Measurements from ENCODE around the gene CDC42BPG. TPM values are rescaled to one million over a fixed set of nuclear protein-coding genes. Genes with fewer than 3 reads are reported as not detected.

Gene CDC42BPG
- total and polyA plus RNA-seq, 2 experiments from 2014 or later, result not detected

DNA sequence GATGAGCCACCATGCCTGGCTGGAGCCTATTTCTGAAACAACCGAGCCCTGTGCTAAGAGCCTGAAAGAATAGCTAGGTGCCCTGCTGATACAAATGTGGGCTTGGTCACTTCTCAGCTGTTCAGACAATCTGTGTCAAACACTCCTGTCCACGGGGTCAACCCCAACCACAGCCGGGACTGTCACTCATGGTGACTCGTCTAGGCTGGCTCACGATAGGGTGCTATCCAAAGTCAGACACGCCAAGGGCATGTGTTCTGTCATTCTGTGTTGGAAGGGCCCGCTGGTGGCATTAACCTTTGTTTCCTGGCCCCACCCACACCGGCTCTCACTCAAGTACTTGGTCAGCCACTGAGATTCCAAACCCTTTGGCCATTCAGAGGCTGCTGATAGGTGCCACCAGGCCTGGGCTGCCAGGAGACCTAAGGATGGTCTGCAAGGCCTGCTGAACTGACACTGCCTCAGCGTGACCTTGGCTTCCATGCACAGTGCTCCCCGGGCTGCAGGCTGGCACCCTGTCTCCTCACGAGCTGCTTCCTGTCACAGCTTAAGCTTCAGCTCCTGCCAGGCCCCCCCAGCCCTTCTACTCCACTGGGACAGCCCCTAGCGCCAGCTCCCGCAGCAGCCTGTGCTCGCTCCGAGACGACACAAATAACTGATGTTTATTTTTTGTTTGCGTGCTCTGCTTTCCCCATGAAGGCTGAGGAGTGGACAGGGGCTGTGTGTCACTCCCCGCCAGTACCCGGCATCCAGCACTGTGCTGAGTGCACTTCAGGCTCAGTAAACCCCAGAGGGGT, 14.2 kb upstream of the CDC42BPG start:
- no peaks in the 10 kb centered on the region for H3K9me2 ChIP-seq (ENCODE audit: insufficient read depth)
- peaks cover 90% of the 10 kb centered on the region for H3K79me2 ChIP-seq (ENCODE audit: insufficient read depth)
- H3K4me3 ChIP-seq, result no peak overlapping the region
- WGBS, 2 experiments (ENCODE audit: low coverage in 1 of 2, low lambda C conversion rate in 2 of 2, missing lambda C conversion rate in 2 of 2), result 90 to 95% methylated on average over 19 of the region's 19 CpGs
- peaks cover 18% of the 10 kb centered on the region for H3K36me3 ChIP-seq (ENCODE audit: low read depth)
- in situ Hi-C loops (cut with MboI), result no loop called here
- no peak overlapping the region for H3K4me2 ChIP-seq (ENCODE audit: unreplicated experiment)
- H4K20me1 ChIP-seq (ENCODE audit: insufficient read depth), result no peaks in the 10 kb centered on the region
- no peak overlapping the region for H3K9ac ChIP-seq
- peaks cover 25% of the 10 kb centered on the region; the same call in 1 of the 2 replicates for H3F3A ChIP-seq (ENCODE audit: insufficient read depth)
- H3K9me3 ChIP-seq (ENCODE audit: low read depth), result no peaks in the 10 kb centered on the region
- H3K27ac ChIP-seq, result no peak overlapping the region
- H3K4me1 ChIP-seq (ENCODE audit: insufficient read depth), result peaks cover 47% of the 10 kb centered on the region
- H2AFZ ChIP-seq, result no peak overlapping the region
- DNase-seq, result no peak
- TF ChIP-seq EZH2 (IDR thresholded peaks at IDR 0.05; ENCODE audit: insufficient read depth, poor library complexity, severe bottlenecking), result no peak
- TF ChIP-seq EZH2phosphoT487 (IDR thresholded peaks at IDR 0.05; ENCODE audit: insufficient read depth, low read depth), result no peak
- no peaks in the 10 kb centered on the region for H3K27me3 ChIP-seq (replicated peaks; ENCODE audit: insufficient read depth)

DNA sequence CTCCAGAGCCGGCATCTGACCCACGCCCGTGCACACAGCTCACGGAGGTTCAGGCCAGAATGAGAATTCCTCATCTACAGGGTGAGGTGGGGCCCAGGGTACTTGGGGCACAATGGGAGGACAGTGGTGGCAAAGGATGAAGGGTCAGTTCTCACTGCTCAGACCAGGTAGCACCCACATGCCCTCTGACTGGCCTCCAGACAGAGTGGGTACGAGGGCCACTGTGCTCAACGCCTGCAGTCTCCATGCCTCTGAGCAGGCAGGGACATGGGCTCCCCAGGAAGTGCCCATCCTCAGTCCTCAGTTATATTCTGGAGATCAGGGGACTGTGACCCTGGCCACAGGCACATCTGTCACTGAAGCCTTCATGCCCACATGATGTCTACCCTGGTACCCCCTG, 13.0 kb upstream of the CDC42BPG start:
- in situ Hi-C loops (cut with MboI), result no loop called here
- no peak overlapping the region for H2AFZ ChIP-seq
- peaks cover 35% of the 10 kb centered on the region for H3K4me1 ChIP-seq (ENCODE audit: insufficient read depth)
- no peak overlapping the region for H3K9ac ChIP-seq
- no peak overlapping the region for H3K4me3 ChIP-seq
- DNase-seq, result no peak
- no peak for TF ChIP-seq EZH2phosphoT487 (IDR thresholded peaks at IDR 0.05; ENCODE audit: insufficient read depth, low read depth)
- no peak for TF ChIP-seq EZH2 (IDR thresholded peaks at IDR 0.05; ENCODE audit: insufficient read depth, poor library complexity, severe bottlenecking)
- peaks cover 82% of the 10 kb centered on the region for H3K79me2 ChIP-seq (ENCODE audit: insufficient read depth)
- H3K27me3 ChIP-seq (replicated peaks; ENCODE audit: insufficient read depth), result no peaks in the 10 kb centered on the region
- no peaks in the 10 kb centered on the region for H3K9me3 ChIP-seq (ENCODE audit: low read depth)
- no peaks in the 10 kb centered on the region for H4K20me1 ChIP-seq (ENCODE audit: insufficient read depth)
- no peak overlapping the region for H3K4me2 ChIP-seq (ENCODE audit: unreplicated experiment)
- H3K27ac ChIP-seq, result no peak overlapping the region
- peaks cover 21% of the 10 kb centered on the region; the same call in 1 of the 2 replicates for H3F3A ChIP-seq (ENCODE audit: insufficient read depth)
- 98 to 99% methylated on average over 6 of the region's 6 CpGs for WGBS, 2 experiments (ENCODE audit: low coverage in 1 of 2, low lambda C conversion rate in 2 of 2, missing lambda C conversion rate in 2 of 2)
- H3K9me2 ChIP-seq (ENCODE audit: insufficient read depth), result no peaks in the 10 kb centered on the region
- peaks cover 22% of the 10 kb centered on the region for H3K36me3 ChIP-seq (ENCODE audit: low read depth)

DNA sequence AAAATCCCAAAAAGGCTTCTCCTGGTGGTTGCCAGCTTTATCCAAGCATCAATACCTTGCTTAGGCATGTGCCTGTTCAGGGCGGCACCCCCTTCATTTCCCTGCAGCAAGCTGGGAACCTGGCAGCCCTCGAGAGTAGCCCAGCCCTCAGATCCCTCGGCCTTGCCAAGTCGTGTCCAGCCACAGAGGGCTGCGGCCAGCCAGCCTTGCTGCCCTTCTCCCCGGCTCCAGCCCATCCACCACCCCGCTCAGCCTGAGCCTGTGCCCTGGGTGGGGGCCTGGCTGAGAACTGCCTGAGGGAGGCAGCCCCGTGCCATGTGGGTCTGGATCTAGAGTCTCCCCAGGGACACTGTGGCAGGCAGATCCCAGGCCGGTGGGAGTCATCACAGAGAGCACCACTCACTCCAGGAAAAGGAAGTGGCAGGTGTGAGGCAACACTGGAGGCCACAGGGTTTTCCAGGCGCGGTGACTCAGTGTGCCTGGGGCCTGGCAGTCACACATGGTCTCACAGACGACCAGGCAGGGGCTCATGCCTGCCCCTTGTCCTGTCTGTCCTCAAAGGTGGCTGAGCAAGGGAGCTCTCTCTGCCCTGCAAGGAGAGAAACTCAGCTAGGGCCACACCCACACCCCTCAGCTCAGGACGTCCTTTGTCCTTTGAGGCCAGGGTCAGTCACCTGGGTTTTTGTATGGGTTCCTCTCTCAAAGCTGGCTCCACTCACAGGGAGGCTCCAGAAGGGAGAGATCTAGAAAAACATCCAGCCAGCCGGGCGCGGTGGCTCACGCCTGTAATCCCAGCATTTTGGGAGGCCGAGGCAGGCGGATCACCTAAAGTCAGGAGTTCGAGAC, 12.2 kb upstream of the CDC42BPG start:
- peak overlapping the region; percentile 8; the same call in 1 of the 2 replicates for H3K4me3 ChIP-seq
- peak overlapping the region; percentile 43 for H3K4me2 ChIP-seq (ENCODE audit: unreplicated experiment)
- H4K20me1 ChIP-seq (ENCODE audit: insufficient read depth), result no peaks in the 10 kb centered on the region
- peaks cover 73% of the 10 kb centered on the region for H3K79me2 ChIP-seq (ENCODE audit: insufficient read depth)
- H3K9me3 ChIP-seq (ENCODE audit: low read depth), result no peaks in the 10 kb centered on the region
- H3K36me3 ChIP-seq (ENCODE audit: low read depth), result peaks cover 22% of the 10 kb centered on the region
- H3K9me2 ChIP-seq (ENCODE audit: insufficient read depth), result no peaks in the 10 kb centered on the region
- H3K27ac ChIP-seq, result peak overlapping the region; percentile 83
- peak overlapping the region; percentile 65 for H3K9ac ChIP-seq
- TF ChIP-seq EZH2phosphoT487 (IDR thresholded peaks at IDR 0.05; ENCODE audit: insufficient read depth, low read depth), result no peak
- TF ChIP-seq EZH2 (IDR thresholded peaks at IDR 0.05; ENCODE audit: insufficient read depth, poor library complexity, severe bottlenecking), result no peak
- H3F3A ChIP-seq (ENCODE audit: insufficient read depth), result peaks cover 18% of the 10 kb centered on the region; the same call in 1 of the 2 replicates
- WGBS, 2 experiments (ENCODE audit: low coverage in 1 of 2, low lambda C conversion rate in 2 of 2, missing lambda C conversion rate in 2 of 2), result 34 to 35% methylated on average over 20 of the region's 20 CpGs
- DNase-seq, result peak; percentile 98
- peaks cover 32% of the 10 kb centered on the region for H3K4me1 ChIP-seq (ENCODE audit: insufficient read depth)
- no peaks in the 10 kb centered on the region for H3K27me3 ChIP-seq (replicated peaks; ENCODE audit: insufficient read depth)
- in situ Hi-C loops (cut with MboI), result no loop called here
- H2AFZ ChIP-seq, result no peak overlapping the region

DNA sequence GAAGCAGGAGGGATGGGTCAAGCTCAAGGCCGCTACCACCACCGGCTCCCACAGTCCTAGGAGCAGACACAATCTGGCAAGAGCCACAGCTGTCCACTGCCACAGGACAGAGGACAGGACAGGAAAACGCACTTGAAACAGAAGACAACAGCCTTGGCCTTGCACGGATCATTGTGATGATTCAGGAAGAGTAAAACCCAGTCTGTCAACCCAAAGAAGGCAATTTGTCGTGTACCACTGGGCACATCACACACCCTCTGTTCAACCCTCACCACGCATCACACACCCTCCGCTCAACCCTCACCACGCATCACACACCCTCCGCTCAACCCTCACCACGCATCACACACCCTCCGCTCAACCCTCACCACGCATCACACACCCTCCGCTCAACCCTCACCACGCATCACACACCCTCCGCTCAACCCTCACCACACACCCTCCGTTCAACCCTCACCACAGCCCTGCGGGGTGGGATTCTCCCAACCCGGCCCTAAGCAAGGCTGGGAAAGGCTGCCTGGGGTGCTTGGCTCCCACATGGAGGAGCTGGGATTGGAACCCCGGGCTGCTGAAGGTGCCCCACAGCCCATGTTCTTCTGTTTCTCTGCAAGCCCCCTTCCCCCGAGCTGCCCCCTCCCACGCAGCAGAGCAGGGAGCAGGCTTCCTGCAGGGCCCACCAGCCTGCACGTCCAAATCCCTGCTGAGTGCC, 11.3 kb upstream of the CDC42BPG start:
- Histone ChIP-seq H3K36me3 (ENCODE audit: low read depth) (peaks cover 22% of the 10 kb centered on the region), H3K4me1 (ENCODE audit: insufficient read depth) (peaks cover 40% of the 10 kb centered on the region), H4K20me1 (ENCODE audit: insufficient read depth) (no peaks in the 10 kb centered on the region), H3K9ac (peak overlapping the region; percentile 65), H3K27me3 (replicated peaks; ENCODE audit: insufficient read depth) (no peaks in the 10 kb centered on the region), H3K9me2 (ENCODE audit: insufficient read depth) (no peaks in the 10 kb centered on the region), H3K9me3 (ENCODE audit: low read depth) (no peaks in the 10 kb centered on the region), H3K4me2 (ENCODE audit: unreplicated experiment) (peak overlapping the region; percentile 55), H3K79me2 (ENCODE audit: insufficient read depth) (peaks cover 65% of the 10 kb centered on the region), H2AFZ (no peak overlapping the region), H3F3A (ENCODE audit: insufficient read depth) (peaks cover 14% of the 10 kb centered on the region; the same call in 1 of the 2 replicates), H3K27ac (peak overlapping the region; percentile 83), H3K4me3 (peak overlapping the region; percentile 23)
- WGBS, 2 experiments (ENCODE audit: low coverage in 1 of 2, low lambda C conversion rate in 2 of 2, missing lambda C conversion rate in 2 of 2), result 71 to 77% methylated on average over 12 to 17 of the region's 22 CpGs
- peak; percentile 38 for DNase-seq
- TF ChIP-seq EZH2phosphoT487 (IDR thresholded peaks at IDR 0.05; ENCODE audit: insufficient read depth, low read depth) (no peak), EZH2 (IDR thresholded peaks at IDR 0.05; ENCODE audit: insufficient read depth, poor library complexity, severe bottlenecking) (no peak)
- in situ Hi-C loops (cut with MboI), result no loop called here

Data from GM23248 (cell line).